ENCODE data around the gene HCAR3.
A peak's percentile ranks its signal among the peaks of the same experiment; 100 is the strongest.
"Not testable (repeated sequence)": the region's sequence is repeated elsewhere in the genome, so short reads cannot be mapped to it uniquely, and the experiment has no call there.

The HCAR3 gene

DNA sequence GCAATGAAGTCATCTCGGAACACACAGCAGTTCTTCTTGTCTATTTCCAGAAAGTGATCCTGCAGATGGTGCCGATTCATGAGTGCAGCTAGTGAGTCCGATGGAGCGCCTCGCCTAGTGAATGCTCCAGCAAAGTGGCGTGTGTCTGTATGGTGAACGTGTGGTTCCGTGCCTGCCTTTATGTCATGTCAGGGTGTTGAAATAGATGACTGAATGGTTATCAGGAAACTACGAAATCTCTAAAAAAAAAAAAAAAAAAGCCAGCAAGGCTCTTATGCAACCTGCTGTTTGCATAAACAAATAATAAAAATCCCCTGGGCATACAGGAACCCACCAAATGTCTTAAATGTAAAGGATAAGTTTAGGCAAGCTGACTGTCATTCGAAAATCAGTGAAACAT is at the start of gene HCAR3:
Gene HCAR3 (minus strand): TSS at position 154 of the 400 bp plus-strand sequence. CDS start 74 bp downstream, at position 80.
- DNase-seq: not testable (repeated sequence)

DNA sequence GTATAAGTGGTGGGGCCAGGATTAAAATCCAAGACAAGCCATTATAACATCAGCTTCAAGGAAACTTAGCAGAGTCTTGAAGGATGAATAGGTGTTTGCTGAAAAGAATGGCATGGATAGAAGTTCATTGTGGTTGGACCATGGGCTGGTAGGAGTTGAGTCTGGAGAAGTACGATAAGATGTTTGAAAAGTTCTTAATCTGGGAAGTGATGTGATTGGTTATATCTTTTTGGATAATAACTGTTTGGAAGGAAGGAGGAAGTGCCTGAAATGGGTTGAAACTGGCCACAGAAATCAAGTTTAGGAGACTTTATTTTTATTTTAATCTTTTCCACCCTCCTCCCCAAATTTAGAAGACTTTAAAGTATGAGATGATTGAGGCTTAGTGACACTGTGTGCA is 41.0 kb upstream of the HCAR3 start:
- no peak for DNase-seq

DNA sequence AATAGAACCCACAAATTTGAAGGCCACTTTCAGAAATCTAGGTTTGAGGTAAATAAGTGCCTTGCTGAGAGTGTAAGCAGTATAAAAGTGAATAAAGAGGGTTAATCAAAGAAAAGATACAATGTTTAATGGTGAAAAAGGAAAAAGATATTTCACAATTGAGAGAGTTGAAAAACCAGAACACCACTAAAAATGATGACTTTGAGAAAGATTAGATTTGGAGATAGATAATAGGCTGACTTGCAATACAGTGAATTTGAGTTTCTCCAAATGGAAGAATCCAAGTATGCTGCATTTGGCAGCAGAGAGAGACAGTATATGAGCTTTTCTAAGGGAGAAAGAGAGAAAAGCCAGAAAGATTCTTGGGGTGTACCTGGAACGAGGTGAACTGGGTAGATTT is 38.2 kb upstream of the HCAR3 start:
- DNase-seq: no peak

DNA sequence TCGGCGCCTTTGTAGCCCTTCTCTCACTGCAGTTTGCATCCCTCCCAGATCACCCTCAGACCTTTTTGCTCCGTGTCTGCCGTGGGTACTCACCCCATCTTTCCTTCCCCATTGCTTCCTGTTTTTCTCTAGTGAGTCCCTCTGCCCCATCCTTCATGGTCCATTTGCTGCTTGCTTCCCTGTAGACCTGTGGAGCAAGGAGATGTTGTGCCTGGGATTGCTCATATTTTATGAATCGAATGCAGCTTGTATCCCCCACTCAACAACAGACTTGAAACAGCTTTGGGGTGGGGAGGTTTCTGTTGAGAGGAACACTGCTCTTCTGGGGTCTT is 36.7 kb upstream of the HCAR3 start:
- no peak for DNase-seq

DNA sequence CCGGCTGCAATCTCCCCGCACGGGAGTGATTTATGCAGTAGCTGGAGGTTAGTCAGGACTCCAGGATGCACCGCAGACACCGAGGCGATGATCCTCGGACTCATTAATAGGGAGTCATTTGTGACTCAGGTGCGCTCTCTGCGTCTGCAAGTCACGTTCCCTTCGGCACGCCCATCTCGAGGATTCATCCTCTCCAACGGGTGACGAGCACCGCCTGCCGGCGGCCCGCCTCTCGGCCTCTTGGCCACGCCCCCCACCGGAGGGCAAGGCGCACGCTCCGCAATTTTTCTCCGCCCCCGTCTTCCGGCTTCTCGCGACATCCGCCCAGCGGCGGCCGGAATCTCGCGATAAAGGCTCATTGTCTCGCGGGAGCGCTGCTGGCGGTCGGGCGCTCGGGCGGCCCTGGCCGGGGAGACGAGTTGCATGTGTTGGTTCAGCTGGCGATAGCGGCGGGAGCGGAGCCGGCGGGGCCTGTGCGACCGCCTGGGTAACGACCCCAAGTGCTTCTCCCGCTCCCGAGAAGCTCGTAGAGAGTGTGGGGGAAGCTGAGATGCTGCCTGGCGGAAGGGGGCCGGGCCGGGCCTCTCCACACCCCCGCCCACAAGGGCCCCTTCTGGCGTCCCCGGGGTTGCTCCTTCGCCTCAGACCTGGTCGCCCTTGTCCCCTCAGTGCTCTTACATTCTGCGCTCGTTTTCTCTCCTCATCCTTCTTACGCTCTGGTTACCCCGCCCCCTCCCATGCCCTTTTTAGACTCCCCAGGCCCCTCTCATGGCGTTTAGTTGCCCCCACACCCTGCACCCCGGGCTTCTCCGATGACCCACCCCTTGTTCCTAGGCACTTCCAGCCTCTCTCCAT is 36.1 kb upstream of the HCAR3 start, which contains the start of gene DENR:
Gene DENR (plus strand): TSS at position 361 of the 855 bp plus-strand sequence. CDS start 878 bp downstream, outside the sequence.
- DNase-seq: peak; percentile 98

DNA sequence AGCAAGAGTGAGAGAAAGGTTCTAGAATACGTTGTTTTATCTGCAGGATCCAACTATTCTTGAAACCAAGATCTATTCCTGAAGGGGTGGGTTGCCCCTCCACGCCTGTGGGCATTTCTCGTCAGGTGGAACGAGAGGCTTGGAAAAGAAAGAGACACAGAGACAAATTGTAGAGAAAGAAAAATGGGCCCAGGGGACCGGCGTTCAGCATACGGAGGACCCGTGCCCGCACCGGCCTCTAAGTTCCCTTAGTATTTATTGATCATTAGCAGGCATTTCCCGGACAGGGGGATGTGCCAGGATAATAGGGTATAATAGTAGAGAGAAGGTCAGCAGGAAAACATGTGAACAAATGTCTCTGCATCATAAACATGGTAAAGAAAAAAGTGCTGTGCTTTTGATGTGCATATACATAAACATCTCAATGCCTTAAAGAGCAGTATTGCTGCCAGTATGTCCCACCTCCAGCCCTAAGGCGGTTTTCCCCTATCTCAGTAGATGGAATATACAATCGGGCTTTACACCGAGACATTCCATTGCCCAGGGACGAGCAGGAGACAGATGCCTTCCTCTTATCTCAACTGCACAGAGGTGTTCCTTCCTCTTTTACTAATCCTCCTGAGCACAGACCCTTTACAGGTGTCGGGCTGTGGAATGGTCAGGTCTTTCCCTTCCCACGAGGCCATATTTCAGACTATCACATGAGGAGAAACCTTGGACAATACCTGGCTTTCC is 34.3 kb upstream of the HCAR3 start:
- not testable (repeated sequence) for DNase-seq

DNA sequence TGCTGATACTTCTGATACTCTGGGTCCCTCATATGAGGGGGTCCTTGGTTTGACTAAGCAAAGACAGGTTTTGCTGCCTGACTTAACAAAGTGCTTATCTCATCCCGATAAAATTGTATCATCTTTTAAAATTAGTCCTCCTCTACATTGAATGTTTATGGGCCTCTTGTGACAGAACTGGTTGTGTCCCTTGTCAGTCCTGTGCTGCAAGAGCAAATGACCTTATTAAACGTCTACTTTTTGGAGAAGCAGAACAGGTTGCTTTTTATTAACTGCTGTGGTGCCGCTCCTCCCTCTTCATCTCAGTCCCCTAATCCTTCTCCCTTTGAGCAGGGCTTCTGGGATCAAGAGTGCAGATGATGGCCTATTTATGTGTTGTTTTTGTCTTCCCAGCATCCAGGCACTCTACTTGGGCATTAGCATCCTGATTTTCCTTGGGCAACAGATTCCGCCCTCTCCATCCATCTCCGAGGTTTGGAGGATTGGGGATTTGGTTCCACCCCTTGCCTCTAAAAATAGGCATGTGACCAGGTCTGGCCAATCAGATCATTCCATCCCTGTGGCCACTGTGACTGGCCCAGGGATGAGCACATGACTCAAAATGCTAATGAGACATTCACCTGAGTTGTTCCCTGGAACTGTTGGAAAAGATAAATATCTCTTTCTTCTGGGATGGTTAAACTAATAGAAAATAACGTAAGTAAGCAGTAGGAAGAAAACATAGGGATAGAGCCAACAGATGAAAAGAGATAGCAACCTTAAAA is 33.1 kb upstream of the HCAR3 start:
- no peak for DNase-seq

DNA sequence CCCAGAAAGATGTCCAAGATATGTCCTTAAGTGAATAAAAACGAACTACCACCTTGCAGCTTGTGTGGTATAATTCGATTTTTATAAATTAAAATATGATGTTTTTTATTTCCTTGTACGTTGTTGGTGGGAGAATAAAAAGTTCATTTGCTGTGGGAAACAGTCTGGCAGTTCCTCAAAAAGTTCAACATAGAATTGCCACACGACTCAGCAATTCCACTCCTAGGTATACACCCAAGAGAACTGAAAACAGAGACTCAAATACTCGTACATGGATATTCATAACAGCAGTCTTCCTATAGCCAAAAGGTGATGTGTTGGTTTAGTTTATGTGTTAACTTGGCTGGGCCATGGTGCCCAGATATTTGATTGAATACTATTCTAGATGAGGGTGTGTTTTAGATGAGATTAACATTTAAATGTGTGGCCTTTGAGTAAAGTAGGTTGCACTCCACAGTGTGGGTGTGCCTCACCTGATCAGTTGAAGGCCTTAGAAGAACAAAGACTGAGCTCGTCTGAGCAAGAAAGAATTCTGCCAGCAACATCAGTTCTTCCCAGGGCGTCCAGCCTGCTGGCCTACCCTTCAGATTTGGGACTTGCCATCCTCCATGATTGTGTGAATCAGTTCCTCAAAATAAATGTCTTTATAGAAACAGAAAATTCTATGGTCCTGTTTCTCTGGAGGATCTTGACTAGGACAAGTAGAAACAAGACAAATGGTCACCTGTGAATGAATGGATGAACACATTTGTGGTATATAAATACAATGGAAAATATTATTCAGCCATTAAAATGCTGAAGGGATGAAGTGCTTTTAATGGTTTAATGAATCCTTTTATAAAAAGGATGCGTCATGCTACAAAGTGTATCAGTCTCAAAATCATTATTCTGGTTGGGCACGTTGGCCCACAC is 30.9 kb upstream of the HCAR3 start:
- DNase-seq: no peak

DNA sequence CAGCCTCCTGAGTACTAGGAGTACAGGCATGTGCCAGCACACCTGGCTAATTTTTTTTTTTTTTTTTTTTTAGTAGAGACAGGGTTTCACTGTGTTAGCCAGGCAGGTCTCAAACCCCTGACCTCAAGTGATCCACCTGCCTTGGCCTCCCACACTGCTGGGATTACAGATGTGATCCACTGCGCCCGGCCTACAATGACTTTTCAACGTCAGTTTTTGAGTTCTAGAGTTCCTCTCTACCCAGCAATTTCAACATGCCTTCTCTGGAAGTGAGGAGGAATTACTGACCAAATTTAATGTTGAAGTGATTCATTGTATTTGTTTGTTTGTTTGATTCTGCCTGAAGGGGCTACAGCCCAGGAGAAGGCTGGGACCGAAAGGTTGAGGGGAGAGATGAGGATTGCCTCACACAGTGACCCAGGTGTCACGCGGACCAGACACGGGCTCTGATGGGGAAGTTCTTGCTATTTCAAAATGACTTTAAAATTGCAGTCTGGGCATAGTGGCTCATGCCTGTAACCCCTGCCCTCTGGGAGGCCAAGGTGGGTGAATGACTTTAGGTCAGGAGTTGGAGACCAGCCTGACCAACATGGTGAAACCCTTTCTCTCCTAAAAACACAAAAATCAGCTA is 27.4 kb upstream of the HCAR3 start:
- DNase-seq: no peak

DNA sequence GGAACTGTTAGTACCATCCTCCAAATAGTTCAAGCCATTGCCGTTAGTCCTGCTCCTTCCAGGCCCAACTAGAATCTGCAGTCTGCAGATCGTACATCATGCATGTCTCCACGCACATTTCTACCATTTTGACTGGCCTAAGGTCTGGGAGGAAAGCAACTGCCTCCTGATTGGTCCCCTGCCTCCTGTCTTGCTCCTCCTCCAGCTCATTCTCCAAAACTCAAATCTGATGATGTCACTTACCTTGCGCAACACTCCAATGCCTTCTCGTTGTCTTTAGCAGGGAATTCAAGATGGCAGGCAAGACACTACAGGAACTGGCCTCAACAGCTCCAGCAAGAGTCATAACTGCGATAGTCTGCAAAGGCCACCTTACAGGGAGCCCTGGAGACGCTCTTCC is 23.7 kb upstream of the HCAR3 start:
- no peak for DNase-seq

DNA sequence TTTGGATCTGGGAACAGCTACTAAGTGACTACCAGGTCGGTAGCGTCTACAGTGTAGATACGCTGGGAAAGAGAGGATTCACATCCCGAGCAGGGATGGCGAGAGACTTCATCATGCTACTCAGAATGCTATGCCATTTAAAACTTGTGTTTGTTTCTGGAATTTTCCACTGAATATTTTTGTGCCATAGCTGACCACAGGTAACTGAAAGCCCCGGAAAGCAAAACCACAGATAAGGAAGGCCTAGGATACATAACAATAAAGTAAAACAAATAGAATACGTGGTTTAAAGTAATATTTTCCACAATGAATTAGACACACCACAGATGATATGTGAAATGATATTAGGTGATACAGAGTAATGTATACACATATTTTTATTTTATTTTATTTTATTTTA is 22.0 kb upstream of the HCAR3 start:
- no peak for DNase-seq

DNA sequence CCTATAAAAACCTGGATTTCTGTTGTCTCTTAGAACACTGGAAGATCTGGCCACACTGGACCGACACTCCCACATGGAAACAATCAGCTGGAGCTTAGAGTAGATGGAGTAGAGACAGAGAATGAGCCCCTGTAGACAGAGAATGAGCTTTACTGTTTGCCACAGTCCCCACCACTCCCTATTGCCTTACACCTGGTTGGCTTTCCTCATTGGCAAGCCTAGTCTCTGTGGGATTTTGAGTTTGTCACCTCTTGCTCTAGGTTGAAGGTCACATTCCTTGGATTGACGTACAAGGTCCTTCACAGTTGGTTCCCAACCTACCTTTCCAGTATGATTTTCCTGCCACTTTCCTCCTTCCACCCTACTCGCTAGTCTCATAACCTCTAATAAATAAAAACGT is 16.0 kb upstream of the HCAR3 start:
- no peak for DNase-seq

DNA sequence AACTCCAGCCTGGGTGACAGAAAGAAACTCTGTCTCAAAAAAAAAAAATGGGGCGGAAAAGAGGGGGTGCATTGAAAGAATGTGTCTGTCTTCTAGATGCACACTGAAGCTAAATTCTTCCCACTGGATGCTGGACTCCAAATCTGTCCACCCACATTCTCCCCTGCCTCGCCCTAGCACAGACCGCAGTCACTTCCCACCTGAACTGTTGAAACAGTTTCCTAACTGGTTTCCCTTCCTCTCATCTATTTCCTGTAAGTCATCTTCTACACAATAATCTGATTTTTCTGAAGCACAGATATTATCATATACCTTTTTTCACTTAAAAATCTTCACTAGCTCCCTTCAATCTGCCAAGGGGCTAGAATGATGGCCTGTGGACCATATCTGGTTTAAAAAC is 15.6 kb upstream of the HCAR3 start:
- no peak for DNase-seq

DNA sequence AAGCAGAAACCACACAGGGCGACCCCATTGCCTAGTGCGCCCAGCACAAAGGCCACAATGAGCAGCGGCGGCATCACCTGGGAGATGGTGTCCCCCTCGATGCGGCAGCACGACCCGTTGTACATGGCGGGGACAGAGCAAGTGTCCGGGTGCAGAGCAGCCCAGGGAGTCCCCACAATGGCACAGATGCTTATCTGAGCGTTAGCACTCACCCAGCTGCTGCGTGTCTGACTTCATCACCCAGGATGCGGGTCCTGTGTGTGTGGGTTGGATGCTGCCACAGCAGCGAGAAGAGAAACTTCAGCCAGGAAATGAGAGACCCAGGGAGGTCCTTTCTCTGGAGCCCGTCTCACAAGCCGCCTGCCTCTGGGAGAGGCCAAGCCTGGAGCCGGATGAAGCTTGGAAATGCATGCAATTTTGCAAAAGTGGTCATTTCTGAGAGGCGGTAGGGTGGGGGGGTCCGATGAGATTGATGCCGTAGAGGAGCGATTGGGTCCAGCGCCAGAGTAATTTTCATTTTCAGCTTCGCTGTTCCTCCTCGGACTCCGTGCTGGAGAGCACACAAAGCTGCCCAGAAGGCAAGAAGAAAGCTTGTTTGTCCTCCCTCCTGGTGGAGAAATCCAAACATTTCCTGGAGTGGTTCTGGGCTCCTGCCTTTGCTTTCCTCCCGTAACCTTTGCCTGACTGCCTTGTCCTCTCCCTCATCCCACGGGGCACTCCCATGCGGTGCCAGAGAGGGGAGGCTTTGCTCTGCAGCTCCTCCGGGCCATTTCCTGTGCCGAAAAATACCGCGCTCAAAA is 13.8 kb upstream of the HCAR3 start, which contains the start of gene HCAR1:
Gene HCAR1 (minus strand): TSS at position 630 of the 800 bp plus-strand sequence. CDS start 505 bp downstream, at position 125.
- peak; percentile 70 for DNase-seq

DNA sequence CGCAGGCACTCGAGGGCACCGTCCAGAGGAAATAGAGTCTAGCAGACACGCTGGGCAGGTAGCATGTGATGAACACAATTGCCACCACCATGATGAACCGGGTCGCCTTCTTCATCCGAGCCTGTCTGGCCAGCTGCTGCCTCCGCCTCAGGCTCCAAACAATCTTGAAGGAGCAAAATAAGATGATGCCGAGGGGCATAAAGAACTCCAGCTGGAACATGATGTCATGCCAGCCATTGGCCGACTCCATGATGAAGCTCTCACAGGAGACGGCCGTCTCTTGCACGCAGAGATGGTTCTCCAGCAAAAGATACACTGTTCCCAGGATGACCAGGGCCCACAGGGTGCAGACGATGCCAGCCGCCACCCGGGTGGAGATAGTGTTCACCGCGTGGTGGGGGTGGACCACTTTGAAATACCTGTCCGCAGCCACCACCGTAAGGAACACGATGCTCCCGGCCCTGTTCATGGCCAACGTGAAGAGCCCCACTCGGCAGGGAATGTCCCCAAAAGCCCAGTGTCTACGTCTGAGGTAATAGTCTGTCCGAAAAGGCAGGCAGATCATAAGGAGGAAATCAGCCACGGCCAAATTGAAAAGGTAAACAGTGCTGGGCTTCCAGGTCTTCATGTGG is 13.1 kb upstream of the HCAR3 start:
- no peak for DNase-seq

DNA sequence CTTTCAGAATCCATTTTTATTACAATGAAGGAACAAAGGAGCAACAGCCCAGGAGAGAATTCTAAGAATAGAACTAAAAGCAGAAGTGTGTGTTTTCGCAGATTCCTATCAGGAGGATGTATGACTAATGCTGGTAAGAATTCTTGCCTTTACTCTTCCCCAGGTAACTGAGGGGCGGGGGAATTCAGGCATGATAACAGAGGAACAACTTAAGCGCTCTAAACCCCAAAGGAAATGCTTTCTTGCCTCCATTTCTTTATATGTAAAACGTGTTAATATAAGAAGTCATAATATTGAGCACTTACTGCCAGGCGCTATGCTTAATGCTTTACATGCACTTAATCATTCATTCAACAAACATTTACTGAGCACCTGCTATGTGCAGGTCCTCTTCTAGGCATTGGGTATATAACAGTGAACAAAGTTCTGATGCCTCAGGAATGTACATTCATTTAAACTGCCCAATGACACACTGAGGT is 9.5 kb upstream of the HCAR3 start:
- DNase-seq: no peak

DNA sequence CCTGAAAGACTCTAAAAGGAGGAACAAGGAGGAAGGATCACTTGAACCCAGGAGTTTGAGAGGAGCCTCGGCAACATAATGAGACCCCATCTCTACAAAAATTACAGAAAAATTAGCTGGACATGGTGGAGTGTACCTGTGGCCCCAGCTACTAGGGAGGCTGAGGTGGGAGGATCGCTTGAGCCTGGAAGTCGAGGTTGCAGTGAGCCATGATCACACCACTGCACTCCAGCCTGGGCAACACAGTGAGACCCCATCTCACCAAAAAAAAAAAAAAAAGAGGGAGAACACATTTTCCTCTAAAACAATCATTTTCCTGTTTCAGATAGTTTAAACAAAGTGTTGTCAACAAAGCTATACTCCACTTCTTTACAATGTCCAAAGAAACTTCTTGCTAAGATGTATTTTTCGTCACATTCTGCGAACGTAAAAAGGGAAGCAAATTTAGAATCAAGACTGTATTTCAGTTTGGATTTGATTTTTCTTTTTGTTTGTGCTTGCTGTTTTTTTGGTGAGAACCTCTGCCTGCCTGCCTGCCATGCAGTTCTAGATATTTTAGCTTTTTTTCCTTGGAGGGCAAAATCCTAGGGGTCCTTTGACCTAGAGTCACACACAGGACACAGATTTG is 9.0 kb upstream of the HCAR3 start:
- DNase-seq: no peak

DNA sequence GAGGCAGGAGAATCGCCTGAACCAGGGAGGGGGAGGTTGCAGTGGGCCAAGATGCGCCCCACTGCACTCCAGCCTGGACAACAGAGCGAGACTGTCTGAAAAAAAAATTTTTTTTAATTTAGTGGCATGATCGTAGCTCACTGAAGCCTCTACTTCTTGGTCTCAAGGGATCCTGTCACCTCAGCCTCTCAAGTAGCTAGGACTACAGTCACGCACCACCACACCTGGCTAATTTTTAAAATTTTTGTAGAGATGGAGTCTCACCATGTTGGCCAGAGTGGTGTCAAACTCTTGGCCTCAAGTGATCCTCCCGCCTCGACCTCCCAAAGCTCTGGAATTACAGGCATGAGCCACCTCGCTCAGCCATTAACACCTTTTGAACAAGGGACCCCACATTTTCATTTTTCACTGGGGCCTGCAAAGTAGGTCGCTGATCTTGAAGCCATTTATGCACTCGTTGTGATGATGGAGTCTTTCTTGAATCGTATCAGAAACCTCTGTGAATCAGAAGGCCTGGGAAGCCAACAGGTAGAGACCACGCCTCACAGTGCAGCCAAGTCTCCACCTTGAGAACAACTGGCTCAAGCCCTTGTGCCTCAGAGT is 8.1 kb upstream of the HCAR3 start:
- DNase-seq: no peak

DNA sequence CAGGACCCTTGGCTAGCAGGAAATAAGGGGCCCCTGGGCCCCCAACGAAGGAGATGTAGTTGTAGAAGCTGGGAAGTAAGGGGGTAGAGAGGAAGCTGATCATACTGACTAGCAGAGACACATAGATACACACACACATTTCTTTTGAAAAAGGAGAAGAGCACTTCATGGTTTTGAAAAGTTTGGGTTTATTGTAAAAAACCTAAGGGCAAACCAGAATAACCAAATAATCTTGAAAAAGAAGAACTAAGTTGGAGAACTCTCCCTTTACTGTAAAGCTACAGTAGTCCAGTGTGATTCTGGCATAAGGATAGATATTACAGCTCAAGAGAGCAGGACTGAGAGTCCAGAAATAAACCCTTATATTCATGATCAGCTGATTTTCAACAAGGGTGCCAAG is 5.8 kb upstream of the HCAR3 start:
- DNase-seq: no peak
